ENCODE data around the gene PPP2R2C. TPM values are rescaled to one million over a fixed set of nuclear protein-coding genes. Genes with fewer than 3 reads are reported as not detected.

Gene PPP2R2C
- total and polyA plus RNA-seq, 2 experiments from 2014 or later = 1.3 to 9.2 TPM

DNA sequence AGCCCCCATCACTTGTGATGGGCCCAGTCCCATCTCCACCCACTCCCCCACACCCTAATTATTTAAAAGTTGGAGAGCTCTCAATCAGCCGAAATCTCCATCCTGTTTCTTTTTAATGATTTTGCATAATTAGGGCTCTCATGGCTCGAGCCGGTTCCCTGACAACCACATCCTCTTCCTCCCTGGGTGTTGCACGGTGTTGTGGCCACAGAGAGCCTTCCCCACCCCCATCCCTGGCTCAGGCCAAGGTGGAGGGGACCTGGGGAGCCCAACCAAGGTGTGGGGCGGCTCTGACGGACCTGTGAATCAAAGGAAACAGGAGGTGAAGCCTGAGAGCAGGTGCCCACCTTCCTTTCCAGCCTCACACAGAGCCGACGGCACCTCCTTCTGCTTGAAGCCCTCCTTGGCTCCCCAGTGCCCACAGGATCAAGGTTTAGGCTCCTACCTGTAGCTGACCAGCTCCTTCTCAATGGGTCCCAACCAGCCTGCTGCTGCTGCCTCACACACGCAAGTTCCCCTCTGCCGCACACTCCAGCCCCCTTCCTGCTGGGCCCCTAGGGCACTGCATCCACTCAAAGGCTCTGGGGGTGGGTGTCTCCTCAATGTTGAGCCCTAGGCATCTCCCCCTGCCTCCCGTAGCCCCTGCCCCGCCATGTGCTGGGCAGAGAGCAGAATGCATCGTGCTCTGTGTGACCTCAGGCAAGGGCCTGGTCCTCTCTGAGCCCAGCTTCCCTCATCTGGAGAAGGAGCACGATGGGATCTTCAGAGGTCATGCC lies 134.1 kb downstream of the PPP2R2C start (continued):
- TF ChIP-seq, protein P1, sequence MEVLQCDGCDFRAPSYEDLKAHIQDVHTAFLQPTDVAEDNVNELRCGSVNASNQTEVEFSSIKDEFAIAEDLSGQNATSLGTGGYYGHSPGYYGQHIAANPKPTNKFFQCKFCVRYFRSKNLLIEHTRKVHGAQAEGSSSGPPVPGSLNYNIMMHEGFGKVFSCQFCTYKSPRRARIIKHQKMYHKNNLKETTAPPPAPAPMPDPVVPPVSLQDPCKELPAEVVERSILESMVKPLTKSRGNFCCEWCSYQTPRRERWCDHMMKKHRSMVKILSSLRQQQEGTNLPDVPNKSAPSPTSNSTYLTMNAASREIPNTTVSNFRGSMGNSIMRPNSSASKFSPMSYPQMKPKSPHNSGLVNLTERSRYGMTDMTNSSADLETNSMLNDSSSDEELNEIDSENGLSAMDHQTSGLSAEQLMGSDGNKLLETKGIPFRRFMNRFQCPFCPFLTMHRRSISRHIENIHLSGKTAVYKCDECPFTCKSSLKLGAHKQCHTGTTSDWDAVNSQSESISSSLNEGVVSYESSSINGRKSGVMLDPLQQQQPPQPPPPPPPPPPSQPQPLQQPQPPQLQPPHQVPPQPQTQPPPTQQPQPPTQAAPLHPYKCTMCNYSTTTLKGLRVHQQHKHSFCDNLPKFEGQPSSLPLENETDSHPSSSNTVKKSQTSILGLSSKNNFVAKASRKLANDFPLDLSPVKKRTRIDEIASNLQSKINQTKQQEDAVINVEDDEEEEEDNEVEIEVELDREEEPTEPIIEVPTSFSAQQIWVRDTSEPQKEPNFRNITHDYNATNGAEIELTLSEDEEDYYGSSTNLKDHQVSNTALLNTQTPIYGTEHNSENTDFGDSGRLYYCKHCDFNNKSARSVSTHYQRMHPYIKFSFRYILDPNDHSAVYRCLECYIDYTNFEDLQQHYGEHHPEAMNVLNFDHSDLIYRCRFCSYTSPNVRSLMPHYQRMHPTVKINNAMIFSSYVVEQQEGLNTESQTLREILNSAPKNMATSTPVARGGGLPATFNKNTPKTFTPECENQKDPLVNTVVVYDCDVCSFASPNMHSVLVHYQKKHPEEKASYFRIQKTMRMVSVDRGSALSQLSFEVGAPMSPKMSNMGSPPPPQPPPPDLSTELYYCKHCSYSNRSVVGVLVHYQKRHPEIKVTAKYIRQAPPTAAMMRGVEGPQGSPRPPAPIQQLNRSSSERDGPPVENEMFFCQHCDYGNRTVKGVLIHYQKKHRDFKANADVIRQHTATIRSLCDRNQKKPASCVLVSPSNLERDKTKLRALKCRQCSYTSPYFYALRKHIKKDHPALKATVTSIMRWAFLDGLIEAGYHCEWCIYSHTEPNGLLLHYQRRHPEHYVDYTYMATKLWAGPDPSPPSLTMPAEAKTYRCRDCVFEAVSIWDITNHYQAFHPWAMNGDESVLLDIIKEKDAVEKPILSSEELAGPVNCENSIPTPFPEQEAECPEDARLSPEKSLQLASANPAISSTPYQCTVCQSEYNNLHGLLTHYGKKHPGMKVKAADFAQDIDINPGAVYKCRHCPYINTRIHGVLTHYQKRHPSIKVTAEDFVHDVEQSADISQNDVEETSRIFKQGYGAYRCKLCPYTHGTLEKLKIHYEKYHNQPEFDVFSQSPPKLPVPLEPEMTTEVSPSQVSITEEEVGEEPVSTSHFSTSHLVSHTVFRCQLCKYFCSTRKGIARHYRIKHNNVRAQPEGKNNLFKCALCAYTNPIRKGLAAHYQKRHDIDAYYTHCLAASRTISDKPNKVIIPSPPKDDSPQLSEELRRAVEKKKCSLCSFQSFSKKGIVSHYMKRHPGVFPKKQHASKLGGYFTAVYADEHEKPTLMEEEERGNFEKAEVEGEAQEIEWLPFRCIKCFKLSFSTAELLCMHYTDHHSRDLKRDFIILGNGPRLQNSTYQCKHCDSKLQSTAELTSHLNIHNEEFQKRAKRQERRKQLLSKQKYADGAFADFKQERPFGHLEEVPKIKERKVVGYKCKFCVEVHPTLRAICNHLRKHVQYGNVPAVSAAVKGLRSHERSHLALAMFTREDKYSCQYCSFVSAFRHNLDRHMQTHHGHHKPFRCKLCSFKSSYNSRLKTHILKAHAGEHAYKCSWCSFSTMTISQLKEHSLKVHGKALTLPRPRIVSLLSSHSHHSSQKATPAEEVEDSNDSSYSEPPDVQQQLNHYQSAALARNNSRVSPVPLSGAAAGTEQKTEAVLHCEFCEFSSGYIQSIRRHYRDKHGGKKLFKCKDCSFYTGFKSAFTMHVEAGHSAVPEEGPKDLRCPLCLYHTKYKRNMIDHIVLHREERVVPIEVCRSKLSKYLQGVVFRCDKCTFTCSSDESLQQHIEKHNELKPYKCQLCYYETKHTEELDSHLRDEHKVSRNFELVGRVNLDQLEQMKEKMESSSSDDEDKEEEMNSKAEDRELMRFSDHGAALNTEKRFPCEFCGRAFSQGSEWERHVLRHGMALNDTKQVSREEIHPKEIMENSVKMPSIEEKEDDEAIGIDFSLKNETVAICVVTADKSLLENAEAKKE (CRISPR knock-in tag; IDR thresholded peaks at IDR 0.05) = no peak
- TF ChIP-seq EZH2 (IDR thresholded peaks at IDR 0.05; ENCODE audit: low read depth, unreplicated experiment) (no peak), EZH2phosphoT487 (IDR thresholded peaks at IDR 0.05; ENCODE audit: unreplicated experiment) (no peak), POLR2AphosphoS5 (IDR thresholded peaks at IDR 0.05; ENCODE audit: low read depth) (no peak)
- TF ChIP-seq, protein P2, sequence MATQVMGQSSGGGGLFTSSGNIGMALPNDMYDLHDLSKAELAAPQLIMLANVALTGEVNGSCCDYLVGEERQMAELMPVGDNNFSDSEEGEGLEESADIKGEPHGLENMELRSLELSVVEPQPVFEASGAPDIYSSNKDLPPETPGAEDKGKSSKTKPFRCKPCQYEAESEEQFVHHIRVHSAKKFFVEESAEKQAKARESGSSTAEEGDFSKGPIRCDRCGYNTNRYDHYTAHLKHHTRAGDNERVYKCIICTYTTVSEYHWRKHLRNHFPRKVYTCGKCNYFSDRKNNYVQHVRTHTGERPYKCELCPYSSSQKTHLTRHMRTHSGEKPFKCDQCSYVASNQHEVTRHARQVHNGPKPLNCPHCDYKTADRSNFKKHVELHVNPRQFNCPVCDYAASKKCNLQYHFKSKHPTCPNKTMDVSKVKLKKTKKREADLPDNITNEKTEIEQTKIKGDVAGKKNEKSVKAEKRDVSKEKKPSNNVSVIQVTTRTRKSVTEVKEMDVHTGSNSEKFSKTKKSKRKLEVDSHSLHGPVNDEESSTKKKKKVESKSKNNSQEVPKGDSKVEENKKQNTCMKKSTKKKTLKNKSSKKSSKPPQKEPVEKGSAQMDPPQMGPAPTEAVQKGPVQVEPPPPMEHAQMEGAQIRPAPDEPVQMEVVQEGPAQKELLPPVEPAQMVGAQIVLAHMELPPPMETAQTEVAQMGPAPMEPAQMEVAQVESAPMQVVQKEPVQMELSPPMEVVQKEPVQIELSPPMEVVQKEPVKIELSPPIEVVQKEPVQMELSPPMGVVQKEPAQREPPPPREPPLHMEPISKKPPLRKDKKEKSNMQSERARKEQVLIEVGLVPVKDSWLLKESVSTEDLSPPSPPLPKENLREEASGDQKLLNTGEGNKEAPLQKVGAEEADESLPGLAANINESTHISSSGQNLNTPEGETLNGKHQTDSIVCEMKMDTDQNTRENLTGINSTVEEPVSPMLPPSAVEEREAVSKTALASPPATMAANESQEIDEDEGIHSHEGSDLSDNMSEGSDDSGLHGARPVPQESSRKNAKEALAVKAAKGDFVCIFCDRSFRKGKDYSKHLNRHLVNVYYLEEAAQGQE (IDR thresholded peaks at IDR 0.05; ENCODE audit: unreplicated experiment) = no peak

Data from GM23338 (cell line).